ENCODE measurements around the gene LRRC59. TPM values are rescaled to one million over a fixed set of nuclear protein-coding genes. Genes with fewer than 3 reads are reported as not detected.
A peak's percentile ranks its signal among the peaks of the same experiment; 100 is the strongest.
"Not testable (repeated sequence)": the region's sequence is repeated elsewhere in the genome, so short reads cannot be mapped to it uniquely, and the experiment has no call there.

The LRRC59 gene
- total and polyA plus RNA-seq, 2 donors = 48.3 to 62.5 TPM

DNA sequence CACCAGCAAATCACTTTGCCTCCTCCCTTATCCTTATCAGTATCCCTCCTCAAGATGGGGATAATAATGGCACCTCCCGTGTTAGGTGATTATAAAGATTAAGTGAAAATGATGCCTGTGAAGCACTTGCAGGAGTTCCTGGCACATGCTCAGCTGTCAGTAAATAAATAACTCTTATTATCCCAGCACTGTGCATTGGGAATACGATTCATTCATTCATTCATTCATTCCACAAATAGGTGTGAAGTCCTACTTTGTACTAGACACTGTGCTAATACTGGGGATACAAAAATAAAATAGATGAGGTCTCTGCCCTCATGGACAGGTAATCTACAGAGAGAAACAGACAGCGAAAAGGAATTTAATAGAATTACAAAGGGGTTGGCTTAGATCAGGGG is 49.4 kb downstream of the LRRC59 start:
- 73% methylated on average over 3 of the region's 3 CpGs for WGBS
- no peaks in the 10 kb centered on the region for H3K4me1 ChIP-seq (ENCODE audit: insufficient read depth)
- no peaks in the 10 kb centered on the region for H3K36me3 ChIP-seq (ENCODE audit: insufficient read depth)
- no peak overlapping the region for H3K4me3 ChIP-seq (ENCODE audit: low read depth, low read length)
- no peak for DNase-seq (ENCODE audit: extremely low spot score)
- H3K27ac ChIP-seq (ENCODE audit: low read depth) = no peak overlapping the region

DNA sequence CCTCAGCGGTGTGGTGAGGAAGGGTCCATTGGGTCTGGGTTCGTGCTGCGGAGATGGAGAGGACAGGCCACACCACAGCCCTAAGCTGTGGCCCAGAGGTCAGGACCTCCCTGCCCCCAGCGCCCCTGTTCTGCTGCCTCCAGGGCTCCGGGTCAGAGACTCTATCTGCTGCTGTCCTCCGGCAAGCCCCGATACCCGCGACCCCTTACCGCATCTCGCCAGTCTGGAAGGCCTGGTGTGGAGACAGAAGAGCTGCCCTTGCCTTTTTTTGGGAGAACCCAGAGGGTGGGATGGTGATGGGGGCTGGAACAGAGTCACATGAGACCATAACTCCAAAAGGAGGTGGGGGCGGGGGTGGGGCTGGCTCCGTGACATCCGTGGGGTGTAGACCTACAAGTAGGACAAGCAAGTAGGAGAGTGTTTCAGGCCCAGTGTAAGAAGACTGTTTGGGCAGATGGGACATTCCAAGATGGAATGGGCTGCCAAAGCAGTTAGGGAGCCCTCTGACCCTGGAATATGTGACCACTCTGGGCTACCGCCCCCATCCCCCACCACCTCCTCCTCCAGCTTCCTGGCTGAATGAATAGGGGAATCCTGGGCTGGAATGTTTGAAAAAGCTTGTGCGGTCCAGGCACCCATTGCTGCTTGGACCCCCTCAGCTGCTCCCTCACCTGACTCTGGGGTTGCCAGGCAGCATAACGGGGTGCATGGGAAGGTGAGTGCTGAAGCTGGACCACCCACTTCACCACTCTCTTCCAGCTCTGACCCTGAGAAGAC is 50.0 kb downstream of the LRRC59 start:
- H3K36me3 ChIP-seq (ENCODE audit: insufficient read depth) = no peaks in the 10 kb centered on the region
- H3K4me1 ChIP-seq (ENCODE audit: insufficient read depth) = no peaks in the 10 kb centered on the region
- DNase-seq (ENCODE audit: extremely low spot score) = no peak
- peak overlapping the region; percentile 95 for H3K4me3 ChIP-seq (ENCODE audit: low read depth, low read length)
- H3K27ac ChIP-seq (ENCODE audit: low read depth) = no peak overlapping the region
- 26% methylated on average over 17 of the region's 17 CpGs for WGBS

DNA sequence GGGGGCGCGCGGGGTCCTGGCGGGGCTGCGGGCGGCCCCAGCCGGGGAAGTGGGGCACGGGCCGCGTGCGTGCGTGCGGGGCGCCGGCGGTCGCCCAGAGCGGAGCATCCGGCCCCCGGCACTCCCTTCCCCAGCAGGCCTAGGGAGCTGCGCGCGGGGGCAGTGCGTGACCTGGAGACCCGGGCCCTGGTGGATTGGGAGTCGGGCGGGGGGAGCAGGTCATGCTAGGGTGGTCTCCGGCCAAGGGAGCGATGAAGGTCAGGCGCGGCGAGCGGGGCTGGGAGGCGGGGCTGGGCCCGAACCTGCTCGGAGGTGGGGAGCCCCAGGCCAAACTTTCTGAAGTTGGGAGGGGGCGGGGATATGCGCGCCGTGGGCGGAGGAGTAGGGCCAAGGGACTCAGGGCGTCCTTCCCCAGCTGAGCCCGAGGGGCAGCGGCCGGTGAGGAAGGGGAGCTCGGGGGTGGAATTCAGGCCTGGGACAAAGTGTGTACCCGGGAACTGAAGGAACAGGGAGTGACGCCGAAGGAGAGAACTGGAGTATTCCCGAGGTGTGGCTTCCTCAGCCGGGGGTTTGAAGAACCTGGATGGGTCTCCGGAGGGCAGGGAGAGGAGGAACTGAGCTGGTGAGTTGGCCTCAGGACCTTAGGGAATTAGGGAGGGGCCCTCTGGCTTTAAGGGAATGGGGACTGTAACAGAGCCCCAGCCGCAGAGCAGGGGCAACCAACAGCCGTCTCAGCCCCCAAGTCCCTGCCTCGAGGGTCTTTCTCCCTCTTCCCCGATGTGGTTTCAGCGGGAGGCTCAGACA is 50.8 kb downstream of the LRRC59 start:
- DNase-seq (ENCODE audit: extremely low spot score) = no peak
- Histone ChIP-seq H3K4me1 (ENCODE audit: insufficient read depth) (no peaks in the 10 kb centered on the region), H3K4me3 (ENCODE audit: low read depth, low read length) (peak overlapping the region; percentile 95), H3K36me3 (ENCODE audit: insufficient read depth) (no peaks in the 10 kb centered on the region), H3K27ac (ENCODE audit: low read depth) (peak overlapping the region; percentile 26)
- WGBS = 1% methylated on average over 56 of the region's 57 CpGs

DNA sequence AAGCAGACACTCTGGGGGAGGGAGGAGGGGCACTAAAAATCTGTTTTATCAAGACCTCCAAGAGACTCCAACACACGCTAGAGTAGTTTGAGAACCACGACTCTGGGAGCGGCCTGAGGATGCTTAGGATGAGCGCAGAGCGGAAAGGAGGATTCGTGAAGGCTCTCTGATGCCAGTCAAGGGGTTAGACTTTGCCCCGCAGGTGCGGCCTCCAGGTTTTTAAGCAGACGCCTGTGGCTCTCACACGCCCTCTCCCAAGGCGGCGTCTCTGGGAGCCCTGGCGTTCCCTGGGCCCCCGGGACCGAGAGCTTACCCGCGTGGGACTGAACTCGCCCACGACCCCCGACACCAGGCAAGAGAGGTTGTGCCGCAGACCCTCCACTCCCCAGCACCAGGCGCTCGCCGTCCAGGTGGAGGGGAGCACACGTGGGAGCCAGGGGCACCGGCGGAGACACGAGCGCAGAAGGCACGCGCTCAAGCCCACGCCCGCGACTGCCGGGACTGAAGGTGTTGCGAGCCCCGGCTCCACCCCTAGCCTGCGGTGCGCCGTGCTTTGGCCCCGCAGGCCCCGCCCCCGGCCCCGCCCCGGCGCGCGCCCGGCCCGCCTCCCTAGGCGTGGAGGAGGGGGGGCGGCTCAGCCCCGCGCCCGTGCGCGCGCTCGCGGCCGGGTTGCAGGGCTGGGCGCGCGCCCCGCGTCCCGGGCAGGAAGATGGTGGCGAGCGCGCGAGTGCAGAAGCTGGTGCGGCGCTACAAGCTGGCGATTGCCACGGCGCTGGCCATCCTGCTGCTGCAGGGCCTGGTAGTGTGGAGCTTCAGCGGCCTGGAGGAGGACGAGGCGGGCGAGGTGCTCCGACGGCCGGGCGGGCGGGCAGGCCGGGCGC is 51.7 kb downstream of the LRRC59 start, which contains the start of gene XYLT2:
Gene XYLT2 (plus strand): TSS at position 695 of the 881 bp plus-strand sequence. CDS start 15 bp downstream, at position 710.
- WGBS = 2% methylated on average over 87 of the region's 87 CpGs
- H3K4me3 ChIP-seq (ENCODE audit: low read depth, low read length) = peak within 1 kb of the TSS; percentile 95
- no peaks in the 10 kb centered on the region for H3K36me3 ChIP-seq (ENCODE audit: insufficient read depth)
- peak; percentile 49 for DNase-seq (ENCODE audit: extremely low spot score)
- no peaks in the 10 kb centered on the region for H3K4me1 ChIP-seq (ENCODE audit: insufficient read depth)
- H3K27ac ChIP-seq (ENCODE audit: low read depth) = peak within 1 kb of the TSS; percentile 26

DNA sequence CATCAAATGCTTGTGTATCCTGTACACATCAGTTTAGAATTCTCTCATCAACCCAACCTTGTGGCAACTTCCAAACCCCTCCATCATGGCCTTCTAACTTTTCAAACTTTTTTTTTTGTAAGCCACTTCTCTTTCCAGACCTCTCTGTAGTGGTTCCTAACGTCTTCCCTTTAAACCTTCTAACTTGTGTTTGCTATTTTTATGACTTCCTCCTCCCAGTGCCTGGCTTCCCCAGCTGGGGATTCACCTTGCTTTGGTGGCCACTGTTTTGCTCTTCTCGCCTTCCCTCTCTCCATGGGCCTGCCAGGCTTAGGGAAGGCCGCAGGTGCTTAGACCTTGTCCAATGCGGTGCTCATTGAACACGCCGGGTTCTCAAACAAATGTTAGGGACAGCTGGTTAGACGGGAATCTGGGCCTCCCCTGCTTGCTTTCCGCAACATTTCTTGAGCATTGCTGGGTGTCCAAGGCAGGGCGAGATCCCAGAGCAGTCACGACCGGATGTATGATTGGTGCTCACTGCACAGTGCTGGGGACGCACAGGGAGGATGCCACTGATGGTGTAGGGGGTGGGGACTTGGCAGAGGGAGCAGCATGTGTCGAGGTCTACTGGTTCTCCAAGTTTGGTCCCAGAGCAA is 52.5 kb downstream of the LRRC59 start:
- no peak for DNase-seq (ENCODE audit: extremely low spot score)
- WGBS = 62% methylated on average over 13 of the region's 13 CpGs
- no peak overlapping the region for H3K27ac ChIP-seq (ENCODE audit: low read depth)
- no peaks in the 10 kb centered on the region for H3K36me3 ChIP-seq (ENCODE audit: insufficient read depth)
- H3K4me3 ChIP-seq (ENCODE audit: low read depth, low read length) = no peak overlapping the region
- no peaks in the 10 kb centered on the region for H3K4me1 ChIP-seq (ENCODE audit: insufficient read depth)

DNA sequence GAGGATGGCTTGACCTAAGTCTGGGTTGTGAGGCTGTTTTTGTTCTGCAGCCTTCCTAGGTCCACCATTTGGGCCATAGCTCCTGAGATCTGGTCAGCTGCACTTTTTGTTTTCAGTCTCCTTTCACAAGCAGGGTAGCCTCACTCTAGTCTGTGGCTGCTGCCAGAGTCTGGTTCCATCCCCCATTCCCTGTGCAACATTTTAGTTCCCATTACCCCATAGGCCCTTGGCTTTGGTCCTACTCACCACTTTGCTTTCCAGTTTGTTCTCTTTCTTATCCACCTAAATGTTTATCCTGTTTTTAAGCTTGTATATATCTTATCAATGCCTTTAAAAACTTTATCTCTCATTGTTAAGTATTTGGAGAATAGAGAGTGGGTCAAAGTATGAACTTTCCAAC is 57.9 kb downstream of the LRRC59 start:
- no peak for DNase-seq (ENCODE audit: extremely low spot score)

DNA sequence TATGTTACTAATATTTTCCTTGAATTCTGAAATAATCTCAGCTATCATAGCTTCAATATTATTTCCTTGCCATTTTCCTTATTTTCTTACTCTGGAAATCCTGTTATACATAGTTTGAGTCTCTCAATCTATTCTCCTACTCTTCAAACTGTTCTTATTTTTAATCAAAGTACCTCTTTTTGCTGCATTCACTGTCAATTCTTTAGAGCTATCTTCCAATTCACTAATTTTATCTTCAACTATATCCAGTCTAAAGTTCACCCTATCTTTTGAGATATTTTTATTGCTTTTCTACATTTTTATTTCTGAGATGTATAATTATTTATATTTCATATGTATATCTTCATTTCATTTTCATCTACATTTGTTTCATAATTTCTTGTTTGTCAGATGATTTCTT is 58.7 kb downstream of the LRRC59 start:
- Histone ChIP-seq H3K36me3 (ENCODE audit: insufficient read depth) (no peaks in the 10 kb centered on the region), H3K4me1 (ENCODE audit: insufficient read depth) (no peaks in the 10 kb centered on the region), H3K4me3 (ENCODE audit: low read depth, low read length) (no peak overlapping the region), H3K27ac (ENCODE audit: low read depth) (no peak overlapping the region)
- no peak for DNase-seq (ENCODE audit: extremely low spot score)

More for the DNA sequence above, 57.9 kb downstream of the LRRC59 start:
- Histone ChIP-seq H3K4me1 (ENCODE audit: insufficient read depth) (no peaks in the 10 kb centered on the region), H3K27ac (ENCODE audit: low read depth) (no peak overlapping the region), H3K36me3 (ENCODE audit: insufficient read depth) (no peaks in the 10 kb centered on the region), H3K4me3 (ENCODE audit: low read depth, low read length) (no peak overlapping the region)

DNA sequence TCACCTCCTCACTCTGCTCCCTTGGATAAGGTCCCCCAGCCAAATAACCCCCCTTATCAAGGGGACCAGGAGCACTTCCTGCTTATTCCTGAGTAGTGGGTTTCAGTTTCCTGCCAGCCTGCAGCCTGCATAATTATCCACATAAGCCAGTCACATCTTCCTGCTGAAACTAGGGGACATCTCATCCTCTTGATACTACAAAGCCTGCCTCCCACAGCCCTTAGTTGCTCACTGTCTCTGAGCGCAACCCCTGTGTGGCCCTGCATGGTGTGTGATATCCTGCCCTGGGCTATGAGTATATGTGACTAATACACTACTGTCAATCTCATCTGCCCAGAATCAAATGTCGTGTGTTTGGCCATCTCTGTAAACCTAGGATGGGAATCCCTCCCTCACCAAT is 59.4 kb downstream of the LRRC59 start:
- no peak overlapping the region for H3K27ac ChIP-seq (ENCODE audit: low read depth)
- no peaks in the 10 kb centered on the region for H3K36me3 ChIP-seq (ENCODE audit: insufficient read depth)
- 72% methylated on average over 2 of the region's 2 CpGs for WGBS
- no peak for DNase-seq (ENCODE audit: extremely low spot score)
- no peak overlapping the region for H3K4me3 ChIP-seq (ENCODE audit: low read depth, low read length)
- no peaks in the 10 kb centered on the region for H3K4me1 ChIP-seq (ENCODE audit: insufficient read depth)

DNA sequence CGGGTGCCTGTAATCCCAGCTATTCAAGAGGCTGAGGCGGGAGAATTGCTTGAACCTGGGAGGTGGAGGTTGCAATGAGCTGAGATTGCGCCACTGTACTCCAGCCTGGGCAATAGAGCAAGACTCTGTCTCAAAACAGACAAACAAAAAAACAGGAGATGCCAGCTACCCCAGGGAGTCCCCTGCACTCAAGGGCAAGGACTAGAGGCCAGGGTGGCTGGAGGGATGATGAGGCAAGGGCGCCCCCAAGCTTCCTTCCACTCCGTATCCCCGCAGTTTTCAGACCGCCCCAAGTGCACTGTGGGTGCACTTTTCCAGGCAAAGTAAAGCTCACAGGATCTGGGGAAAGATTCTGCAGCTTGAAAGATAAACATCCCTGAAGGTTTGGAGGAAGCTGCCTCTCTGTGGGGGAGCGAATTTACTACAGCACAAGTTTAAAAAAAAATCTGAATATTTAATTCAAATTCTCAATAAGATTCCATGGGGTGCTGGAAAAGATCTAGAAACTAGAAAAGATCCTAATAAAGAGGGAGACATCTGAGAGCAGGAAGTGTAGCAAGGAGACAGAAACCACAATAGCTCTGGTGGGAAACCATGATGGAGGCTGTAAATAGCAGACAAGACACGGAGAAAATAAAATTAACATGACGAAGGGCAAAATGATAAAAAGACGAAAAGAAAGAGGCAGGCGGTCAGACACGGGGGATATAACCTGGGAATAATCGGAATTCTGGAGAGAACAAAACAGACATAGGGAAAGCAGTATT is 63.8 kb downstream of the LRRC59 start:
- WGBS = 45% methylated on average over 14 of the region's 14 CpGs
- not testable (repeated sequence) for H3K4me1 ChIP-seq (ENCODE audit: insufficient read depth); H3K4me3 ChIP-seq (ENCODE audit: low read depth, low read length); DNase-seq (ENCODE audit: extremely low spot score); H3K27ac ChIP-seq (ENCODE audit: low read depth); H3K36me3 ChIP-seq (ENCODE audit: insufficient read depth)

DNA sequence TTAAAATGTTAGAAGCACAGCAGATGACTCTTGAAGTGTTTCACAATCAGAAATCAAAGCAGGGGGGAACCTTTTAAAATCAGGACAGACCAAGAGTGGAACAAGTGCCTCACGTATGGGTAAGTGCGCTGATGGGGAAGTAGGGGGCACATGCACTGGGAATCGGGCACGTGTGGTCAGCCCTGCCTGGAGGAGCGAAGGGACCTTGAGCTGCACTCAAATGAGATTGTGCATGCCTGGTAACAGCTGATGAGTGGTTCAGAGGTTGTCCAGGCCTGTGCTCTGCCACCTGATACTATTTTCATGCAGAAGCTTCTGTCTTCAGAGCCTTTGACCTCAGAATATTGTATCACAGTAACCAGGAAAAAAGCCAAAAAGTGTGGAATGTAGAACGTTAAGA is 65.1 kb downstream of the LRRC59 start:
- DNase-seq (ENCODE audit: extremely low spot score) = no peak
- Histone ChIP-seq H3K4me3 (ENCODE audit: low read depth, low read length) (no peak overlapping the region), H3K36me3 (ENCODE audit: insufficient read depth) (no peaks in the 10 kb centered on the region), H3K27ac (ENCODE audit: low read depth) (no peak overlapping the region), H3K4me1 (ENCODE audit: insufficient read depth) (no peaks in the 10 kb centered on the region)
- WGBS = 72% methylated on average over 6 of the region's 6 CpGs
